ENCODE measurements around the gene CREBBP. TPM values are rescaled to one million over a fixed set of nuclear protein-coding genes. Genes with fewer than 3 reads are reported as not detected.
A peak's percentile ranks its signal among the peaks of the same experiment; 100 is the strongest.

The CREBBP gene
- total and polyA plus RNA-seq, 9 of the 15 experiments (the other 6 are each of a cell fraction or from before 2014, with no cell fraction given), result 0.70 to 24.8 (median 5.6) TPM

GRCh38 chr16:3880623-3881498, at the start of gene CREBBP (continued):
- TF ChIP-seq MGA (IDR thresholded peaks at IDR 0.05), result 0 out of 2 replicates have a peak, but pooled peaks have one; percentile 14
- no peak for TF ChIP-seq ARNT (IDR thresholded peaks at IDR 0.05)
- TF ChIP-seq SMC3 (conservative IDR thresholded peaks at IDR 0.05; ENCODE audit: insufficient read depth, low read depth, low read length), result no peak
- no peak for TF ChIP-seq ESRRA (IDR thresholded peaks at IDR 0.05; ENCODE audit: borderline replicate concordance, low read depth)
- no peak for TF ChIP-seq SMAD3 (CRISPR knock-in tag; conservative IDR thresholded peaks at IDR 0.05)
- TF ChIP-seq KLF13 (tag; IDR thresholded peaks at IDR 0.05; ENCODE audit: borderline replicate concordance, low read depth), result no peak
- TF ChIP-seq OTX1 (CRISPR knock-in tag; IDR thresholded peaks at IDR 0.05), result no peak
- no peak for TF ChIP-seq KLF16 (IDR thresholded peaks at IDR 0.05)
- no peak for TF ChIP-seq ZNF696 (CRISPR knock-in tag; conservative IDR thresholded peaks at IDR 0.05)
- TF ChIP-seq NCOA6 (IDR thresholded peaks at IDR 0.05), result peak; percentile 77
- TF ChIP-seq E2F3 (CRISPR knock-in tag; IDR thresholded peaks at IDR 0.05), result no peak
- no peak for TF ChIP-seq MECOM (CRISPR knock-in tag; IDR thresholded peaks at IDR 0.05)
- peak in 2 of 3 experiments; percentile 82 to 83 for TF ChIP-seq YY1 (IDR thresholded peaks at IDR 0.05; ENCODE audit: borderline replicate concordance in 1 of 3, control insufficient read depth in 1 of 3, extremely low read depth in 1 of 3, insufficient read depth in 3 of 3, insufficient read length in 1 of 3, insufficient replicate concordance in 2 of 3, low read depth in 1 of 3, low read length in 2 of 3)
- TF ChIP-seq MEF2A (IDR thresholded peaks at IDR 0.05; ENCODE audit: control insufficient read depth, low read depth, low read length), result no peak
- TF ChIP-seq NFRKB (IDR thresholded peaks at IDR 0.05; ENCODE audit: low read depth), result no peak
- no peak for TF ChIP-seq ZFP1 (CRISPR knock-in tag; IDR thresholded peaks at IDR 0.05)
- TF ChIP-seq ADNP (tag; IDR thresholded peaks at IDR 0.05), result no peak

Data from K562 (cell line).